Amniotic epithelial cell (primary cell): ENCODE measurements around the gene TBRG1.

ENCODE experiments used
- DNase-seq: peaks from one replicate; pipeline ENCODE4 v3.0.0-alpha.2; 2010; ENCODE audit warnings: low read depth

Gene TBRG1

DNA sequence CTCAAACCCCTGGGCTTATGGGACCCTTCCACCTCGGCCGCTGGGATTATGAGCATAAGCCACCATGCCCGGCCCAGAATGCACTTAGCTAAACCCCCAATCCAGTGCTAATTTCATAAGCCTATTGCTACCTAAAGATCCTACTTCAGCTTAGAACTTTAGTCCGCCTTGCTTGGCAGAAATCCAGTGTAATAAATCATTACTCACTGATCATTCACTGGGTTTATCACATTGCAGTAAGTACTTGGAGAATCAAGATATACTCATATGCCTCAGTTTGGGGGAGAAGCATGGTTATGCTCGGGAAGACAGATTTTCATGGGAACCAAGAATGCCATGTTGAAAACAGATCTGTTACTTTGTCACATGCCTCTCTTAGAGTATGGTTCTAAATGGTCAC, 3.8 kb upstream of the TBRG1 start:
- DNase-seq = no peak

DNA sequence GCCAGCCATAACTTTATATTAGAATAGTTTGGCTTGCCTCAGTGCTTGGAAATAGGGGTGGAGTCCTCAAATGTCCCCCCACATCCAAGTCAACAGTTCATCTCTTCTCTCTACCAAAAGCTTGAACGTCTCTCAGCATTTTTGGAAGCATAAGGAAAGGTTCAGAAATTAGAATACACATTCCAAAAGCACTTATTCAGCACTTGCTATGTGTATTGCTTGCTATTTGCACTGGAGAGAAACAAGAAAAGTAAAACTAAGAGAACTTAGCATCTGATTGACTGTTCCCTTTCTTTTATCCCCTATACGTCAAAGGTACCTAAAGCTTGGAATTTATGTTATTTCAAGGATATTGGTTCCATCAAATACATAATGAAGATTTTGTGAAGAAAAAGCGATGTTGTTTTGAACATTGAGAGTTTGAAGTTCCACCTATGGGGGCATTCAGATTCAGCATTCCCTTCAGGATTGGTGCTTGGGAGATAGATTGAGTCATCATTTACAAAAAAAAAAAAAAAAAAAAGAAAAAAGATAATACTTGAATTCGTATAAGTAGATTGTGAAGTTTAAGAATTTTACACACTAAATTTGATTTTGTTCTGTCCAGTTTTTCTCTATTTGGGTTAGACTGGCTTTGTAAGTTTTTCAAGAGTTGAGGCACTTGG, 1.3 kb downstream of the TBRG1 start:
- DNase-seq = peak; percentile 7

DNA sequence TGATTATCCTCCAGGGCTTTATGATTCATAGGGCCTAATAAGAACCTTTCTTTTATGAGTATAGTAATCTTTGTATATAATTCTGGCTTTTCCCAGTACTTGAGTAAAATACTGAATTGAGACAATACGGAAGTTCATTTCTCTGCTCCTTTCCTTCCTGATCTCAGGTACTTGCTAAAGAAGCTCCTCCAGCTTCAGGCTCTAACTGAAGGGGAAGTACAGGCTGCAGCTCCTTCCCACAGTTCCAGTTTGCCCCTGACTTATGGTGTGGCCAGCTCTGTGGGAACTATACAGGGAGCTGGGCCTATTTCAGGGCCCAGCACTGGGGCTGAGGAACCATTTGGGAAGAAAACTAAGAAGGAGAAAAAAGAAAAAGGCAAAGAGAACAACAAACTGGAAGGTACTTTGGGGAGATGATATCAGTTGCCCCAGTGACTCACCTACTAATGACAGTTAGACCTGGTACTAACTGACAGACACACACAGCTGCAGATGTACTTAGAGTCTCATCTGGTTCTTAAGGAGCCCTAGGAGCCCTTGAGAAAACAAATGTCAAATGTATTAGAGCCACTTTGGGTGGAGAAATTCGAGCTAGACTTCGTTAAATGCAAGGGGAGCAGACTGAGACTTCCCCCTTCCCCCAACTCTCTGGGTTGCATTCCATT, 3.0 kb downstream of the TBRG1 start:
- no peak for DNase-seq

DNA sequence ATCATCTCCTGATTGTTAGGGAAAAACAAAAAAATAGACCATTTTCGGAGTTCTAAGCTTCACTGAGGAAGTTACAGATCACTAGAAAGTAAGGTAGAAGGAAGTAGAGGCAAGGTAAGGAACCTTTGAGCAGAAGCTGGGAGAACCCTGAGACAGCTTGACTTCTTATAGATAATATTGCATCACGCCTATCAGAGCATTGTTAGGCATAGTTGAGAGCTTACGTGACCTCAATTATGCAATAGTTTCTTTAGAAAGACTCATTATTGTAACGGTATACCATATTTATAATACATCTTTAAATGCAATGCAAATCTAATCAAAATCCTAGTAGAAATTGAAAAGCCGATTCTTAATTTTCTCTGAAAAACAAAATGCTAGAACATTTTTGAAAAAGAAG, 4.9 kb downstream of the TBRG1 start:
- peak; percentile 25 for DNase-seq

DNA sequence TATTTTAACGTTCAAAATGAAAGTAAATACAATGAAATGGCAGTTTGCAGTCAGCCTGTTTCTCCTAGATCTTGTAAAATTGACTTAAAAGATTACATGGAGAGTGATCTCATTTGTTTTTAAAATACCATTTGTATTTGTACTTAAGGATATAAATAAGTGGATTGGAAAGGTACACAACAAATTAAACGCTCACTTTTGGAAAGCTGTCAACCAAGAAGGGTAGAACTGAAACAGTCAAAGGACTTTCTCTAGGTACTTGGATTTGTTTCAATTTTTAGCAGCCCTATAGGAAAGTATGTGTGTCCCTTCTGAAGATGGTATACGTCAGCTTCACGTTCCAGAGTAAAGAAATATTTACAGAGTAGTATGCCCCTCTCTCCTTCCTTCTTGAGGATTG, 7.3 kb downstream of the TBRG1 start:
- no peak for DNase-seq

GRCh38 chr11:124633355-124633754, 10.7 kb downstream of the TBRG1 start:
- DNase-seq = no peak

DNA sequence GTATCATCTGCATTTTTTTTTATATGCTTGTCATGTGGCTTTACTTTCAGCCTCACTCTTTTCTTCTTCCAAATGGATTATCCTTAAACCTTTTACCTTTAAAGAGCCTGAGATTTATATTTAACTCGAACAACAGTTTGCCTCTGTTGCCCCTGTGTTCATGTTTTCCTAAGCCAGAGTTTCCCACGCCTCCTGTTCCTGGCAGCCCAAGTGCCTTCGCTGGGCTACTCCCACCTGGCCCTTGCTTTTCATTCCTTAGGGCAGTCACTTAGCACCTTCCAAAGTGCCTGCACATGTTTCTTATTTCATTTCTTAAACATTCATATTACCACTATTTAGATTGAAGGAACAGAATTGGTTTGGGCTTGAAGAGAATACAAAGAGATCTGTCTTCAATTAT, 13.3 kb downstream of the TBRG1 start:
- DNase-seq = no peak

GRCh38 chr11:124638500-124638899, 15.8 kb downstream of the TBRG1 start:
- DNase-seq = no peak

DNA sequence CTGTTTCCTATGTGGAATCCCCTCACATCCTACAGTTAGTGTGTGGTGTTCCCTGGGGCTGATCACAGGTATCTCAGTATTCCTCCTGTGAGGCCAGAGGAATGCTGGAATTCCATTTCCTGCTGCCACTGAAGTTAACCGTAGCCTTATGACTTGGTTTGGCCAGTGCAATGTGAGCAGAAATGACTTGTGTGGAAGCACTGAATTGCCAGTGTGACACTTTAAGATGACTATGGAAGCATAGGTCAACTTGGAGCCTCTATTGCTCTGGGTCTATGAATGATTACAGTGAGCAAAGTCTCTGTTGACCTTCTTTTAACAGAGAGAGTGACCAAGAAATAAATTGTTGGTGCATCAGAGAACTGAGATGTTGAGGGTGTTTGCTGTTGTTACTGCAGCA, 16.5 kb downstream of the TBRG1 start:
- no peak for DNase-seq

GRCh38 chr11:124640666-124641065, 18.0 kb downstream of the TBRG1 start:
- peak; percentile 2 for DNase-seq

DNA sequence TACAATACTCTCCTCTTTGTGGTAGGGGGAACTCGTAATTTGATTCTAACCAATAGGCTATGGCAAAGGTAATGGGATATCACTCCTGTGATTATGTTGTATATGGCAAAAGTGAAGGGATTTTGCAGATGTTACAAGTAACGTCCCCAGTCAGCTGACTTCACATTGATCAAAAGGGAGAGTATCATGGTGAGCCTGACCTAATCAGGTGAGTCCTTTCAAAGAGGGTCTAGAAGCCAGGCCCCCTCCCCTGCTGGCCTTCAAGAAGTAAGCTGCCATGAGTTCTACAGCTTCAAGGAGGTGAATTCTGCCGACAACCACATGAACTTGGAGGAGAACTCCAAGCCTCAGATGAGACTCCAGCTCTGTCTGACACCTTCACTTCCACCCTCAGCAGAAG, 20.0 kb downstream of the TBRG1 start:
- no peak for DNase-seq

- no peak for DNase-seq
Measured at GRCh38 chr11:124643042-124643604, 20.5 kb downstream of the TBRG1 start.

DNA sequence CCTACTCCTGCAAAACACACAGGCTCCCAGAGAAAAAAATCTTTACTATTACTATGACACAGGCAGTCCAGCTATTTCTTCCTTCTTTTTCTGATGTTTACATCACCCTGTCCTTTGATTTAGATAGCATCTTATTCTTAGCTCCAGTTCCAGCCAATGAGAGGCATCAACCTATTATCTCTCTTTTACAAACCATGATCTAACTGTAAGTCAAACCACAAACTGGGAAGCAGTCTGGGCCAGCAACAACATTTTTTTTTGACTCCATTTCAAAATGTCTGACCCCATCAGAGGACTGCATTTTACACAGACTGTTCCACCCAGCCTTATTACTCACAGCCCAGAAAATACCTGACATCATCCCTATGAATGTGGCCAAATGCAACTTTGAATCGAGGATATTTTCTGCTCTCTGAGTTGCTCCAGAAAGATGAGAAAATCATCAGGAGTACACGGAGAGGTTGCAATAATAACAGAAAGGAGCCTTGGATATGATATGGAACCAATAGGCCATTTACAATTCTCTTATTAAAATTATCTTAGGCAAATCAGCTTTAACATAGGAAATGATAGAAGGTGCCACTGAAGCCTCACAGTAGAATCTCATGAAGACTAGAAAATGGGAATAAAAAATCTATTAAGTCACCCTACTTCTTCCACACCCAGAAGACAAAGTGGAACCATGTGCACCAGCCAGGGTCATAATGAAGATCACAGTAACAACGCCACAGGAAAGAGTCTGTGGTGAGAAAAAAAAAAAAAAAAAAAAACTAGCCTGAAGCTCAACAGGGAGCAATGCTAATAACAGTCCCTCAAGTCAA, 21.2 kb downstream of the TBRG1 start:
- DNase-seq = peak; percentile 96

- peak; percentile 78 for DNase-seq
Measured at GRCh38 chr11:124644426-124645280, 22.0 kb downstream of the TBRG1 start.

GRCh38 chr11:124646148-124646547, 23.5 kb downstream of the TBRG1 start:
- no peak for DNase-seq

DNA sequence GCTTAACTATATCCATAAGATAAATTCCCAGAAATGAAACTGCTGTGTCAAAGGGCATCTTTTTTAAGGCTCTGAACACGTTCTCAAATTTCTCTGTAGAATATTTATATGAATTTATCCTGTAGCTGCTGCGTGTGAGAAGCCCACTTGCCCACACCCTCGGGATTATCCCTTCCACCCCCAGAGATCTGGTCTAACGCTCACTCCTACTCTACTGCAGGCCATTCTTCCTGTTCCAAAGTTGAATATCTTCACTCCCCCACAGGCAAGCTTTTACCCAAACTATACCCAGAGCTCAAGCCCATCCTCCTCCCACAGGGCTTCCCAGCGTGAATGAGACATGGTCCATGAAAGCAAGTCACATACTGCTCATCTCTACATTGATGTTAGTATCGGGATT, 25.9 kb downstream of the TBRG1 start:
- no peak for DNase-seq

DNA sequence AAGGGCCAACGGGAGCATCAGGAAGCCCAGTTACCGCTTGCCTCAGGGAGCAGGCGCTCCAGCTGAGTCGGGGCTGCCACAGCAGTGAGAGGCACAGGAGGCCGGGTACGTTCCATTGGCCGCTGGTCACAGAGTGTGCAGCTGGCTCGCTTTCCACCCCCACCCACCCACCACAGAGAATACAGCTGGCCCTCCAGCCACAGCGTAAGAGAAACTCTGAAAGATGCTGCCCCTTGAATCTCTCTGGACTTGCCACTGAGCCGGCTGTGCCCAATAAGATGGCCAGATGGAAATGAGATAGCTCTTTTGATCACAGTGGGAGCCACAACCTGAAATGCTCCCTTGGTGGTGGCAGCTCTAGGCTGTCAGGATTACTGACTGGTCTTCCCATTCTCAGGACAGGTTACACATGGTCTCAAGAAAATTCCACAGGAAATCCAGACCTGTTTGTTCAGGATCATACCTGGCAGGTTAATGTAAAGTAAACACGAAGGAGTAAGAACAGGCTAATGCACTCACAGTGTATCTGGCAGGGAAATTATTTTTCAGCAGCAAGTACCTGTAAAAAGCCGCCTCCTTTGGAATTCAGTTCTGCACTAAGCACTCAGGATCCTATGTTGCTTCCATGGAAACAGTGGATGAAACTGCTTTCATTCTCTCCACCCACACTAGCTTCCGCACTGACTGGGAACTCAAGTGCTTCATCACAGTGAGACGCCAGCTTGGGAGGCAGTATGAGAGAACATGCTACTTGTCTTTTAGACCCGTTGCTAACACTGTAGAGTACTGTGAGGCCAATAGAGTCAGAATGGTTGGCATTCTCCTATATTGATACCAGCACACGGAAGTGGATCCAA, 34.3 kb downstream of the TBRG1 start:
- DNase-seq = peak; percentile 24

- no peak for DNase-seq
Measured at GRCh38 chr11:124657904-124658303, 35.2 kb downstream of the TBRG1 start.

- no peak for DNase-seq
Measured at GRCh38 chr11:124658501-124658900, 35.8 kb downstream of the TBRG1 start.

DNA sequence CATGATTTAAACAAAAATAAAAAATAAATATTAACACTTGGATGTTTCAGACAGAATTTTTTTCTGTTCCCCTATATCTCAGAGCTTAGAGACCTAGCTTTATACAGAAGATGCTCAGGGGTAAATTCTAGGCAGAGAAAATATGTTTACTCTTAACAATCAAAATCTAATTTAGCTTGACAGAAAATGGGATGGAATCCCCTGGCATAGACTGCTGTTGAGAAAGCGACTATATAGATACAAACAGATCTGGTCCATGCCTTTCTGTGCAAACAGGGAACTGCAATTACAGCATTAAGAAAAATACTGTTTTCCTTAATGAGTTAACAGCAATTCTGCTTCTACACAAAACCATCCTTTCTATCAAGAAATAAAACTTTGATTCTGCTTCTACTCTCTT, 36.3 kb downstream of the TBRG1 start:
- DNase-seq = no peak

DNA sequence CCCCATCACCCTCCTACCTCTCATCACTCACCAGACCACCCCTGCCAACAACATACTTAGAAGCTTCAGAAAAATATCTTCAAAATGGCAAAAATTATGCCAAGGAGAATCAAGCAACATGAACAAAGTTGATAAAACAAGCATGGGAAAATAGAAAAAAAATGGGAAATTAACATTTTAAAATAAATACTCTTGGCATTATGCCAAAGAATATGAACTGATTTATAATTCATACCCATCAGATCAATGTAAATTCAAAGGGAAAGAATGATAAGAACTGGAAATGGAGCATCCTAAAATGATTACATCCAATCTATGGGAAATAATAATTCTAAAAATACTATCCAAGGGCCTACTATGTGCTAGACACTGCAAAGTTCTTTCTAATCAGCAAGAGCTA, 38.9 kb downstream of the TBRG1 start:
- no peak for DNase-seq
